GM23338 (cell line): Measurements from ENCODE around the gene CEBPG. TPM values are rescaled to one million over a fixed set of nuclear protein-coding genes. Genes with fewer than 3 reads are reported as not detected.

Experiments
- ATAC-seq: fragments of 200-7000 bp; cut with Tn5 transposase; 3 replicates; pipeline ENCODE4 v1.9.1; 2020
- DNase-seq: peaks from one replicate; pipeline ENCODE4 v3.0.0-alpha.2; 2015; ENCODE audit warnings: low spot score
- H2AFZ ChIP-seq: fragments of 200-600 bp; sonication (generic); 2 replicates; pipeline ENCODE4 v1.8.0; 2016; ENCODE audit warnings: antibody characterized with exemption, mild to moderate bottlenecking, moderate library complexity
- H3F3A ChIP-seq: fragments of 200-600 bp; sonication (generic); replicated peaks from 2 replicates; pipeline ENCODE4 v1.8.0; 2017; ENCODE audit warnings: antibody characterized with exemption, mixed run types, low read depth
- H3K27ac ChIP-seq: fragments of 200-600 bp; sonication (generic); 2 replicates; pipeline ENCODE4 v1.6.1; 2016; ENCODE audit warnings: low read depth
- H3K27me3 ChIP-seq: fragments of 200-600 bp; sonication (generic); 2 replicates; pipeline ENCODE4 v1.8.0; 2016; ENCODE audit warnings: mild to moderate bottlenecking, mixed run types, moderate library complexity; ENCODE audit not compliant: insufficient read depth
- H3K36me3 ChIP-seq: fragments of 200-600 bp; sonication (generic); 2 replicates; pipeline ENCODE4 v1.8.0; 2016; ENCODE audit warnings: mild to moderate bottlenecking; ENCODE audit not compliant: insufficient read depth
- H3K4me1 ChIP-seq: fragments of 200-600 bp; sonication (generic); 2 replicates; pipeline ENCODE4 v1.8.0; 2016; ENCODE audit warnings: mild to moderate bottlenecking, moderate library complexity; ENCODE audit not compliant: insufficient read depth
- H3K4me2 ChIP-seq: fragments of 200-600 bp; sonication (generic); 2 replicates; pipeline ENCODE4 v1.7.1; 2017; ENCODE audit warnings: mixed run types
- H3K4me3 ChIP-seq: fragments of 200-600 bp; sonication (generic); 2 replicates; pipeline ENCODE4 v1.6.1; 2016; ENCODE audit warnings: mixed run types
- H3K79me2 ChIP-seq: fragments of 200-600 bp; sonication (generic); replicated peaks from 2 replicates; pipeline ENCODE4 v1.8.0; 2017; ENCODE audit warnings: mild to moderate bottlenecking; ENCODE audit not compliant: insufficient read depth
- H3K9me2 ChIP-seq: fragments of 200-600 bp; sonication (generic); 2 replicates; pipeline ENCODE4 v1.8.0; 2017; ENCODE audit not compliant: insufficient read depth
- H4K20me1 ChIP-seq: fragments of 200-600 bp; sonication (generic); replicated peaks from 2 replicates; pipeline ENCODE4 v1.8.0; 2017; ENCODE audit warnings: mild to moderate bottlenecking; ENCODE audit not compliant: insufficient read depth
- H3K27ac Mint-ChIP-seq: 2 replicates; pipeline ENCODE4 v1.8.0; 2020; ENCODE audit warnings: inconsistent platforms, mild to moderate bottlenecking, moderate library complexity, mixed read lengths
- H3K27me3 Mint-ChIP-seq: 3 replicates; pipeline ENCODE4 v1.8.0; 2022; ENCODE audit warnings: low read depth, mild to moderate bottlenecking, moderate library complexity, mixed read lengths, inconsistent platforms; ENCODE audit not compliant: insufficient read depth, poor library complexity
- H3K36me3 Mint-ChIP-seq: 3 replicates; pipeline ENCODE4 v1.8.0; 2021; ENCODE audit warnings: low read depth, mild to moderate bottlenecking, inconsistent platforms, moderate library complexity, mixed read lengths
- H3K4me1 Mint-ChIP-seq: 3 replicates; pipeline ENCODE4 v1.8.0; 2020; ENCODE audit warnings: mild to moderate bottlenecking, inconsistent platforms, mixed read lengths
- H3K4me3 Mint-ChIP-seq: 3 replicates; pipeline ENCODE4 v1.8.0; 2021; ENCODE audit warnings: moderate library complexity, mild to moderate bottlenecking, inconsistent platforms, mixed read lengths
- H3K9me3 Mint-ChIP-seq: 3 replicates; pipeline ENCODE4 v1.8.0; 2020; ENCODE audit warnings: moderate library complexity, mild to moderate bottlenecking, inconsistent platforms, mixed read lengths
- CREB1 ChIP-seq: fragments of 250-450 bp; sonication (Bioruptor Pico); IDR thresholded peaks from 2 replicates; pipeline ENCODE4 v1.5.0; 2020; ENCODE audit warnings: low read depth, mild to moderate bottlenecking, moderate library complexity
- CTCF ChIP-seq, 2 experiments: fragments of 200-600 bp in 1 of 2; sonication (generic) in 1 of 2; conservative IDR thresholded peaks; 2 replicates each; pipeline versions ENCODE4 v1.5.1 to v1.6.1; 2016 to 2017; ENCODE audit warnings: antibody characterized with exemption in 2 of 2, low read depth in 2 of 2, mild to moderate bottlenecking in 2 of 2, moderate library complexity in 1 of 2
- ETS1 ChIP-seq: IDR thresholded peaks from 2 replicates; pipeline ENCODE4 v1.6.1; 2016; ENCODE audit warnings: antibody characterized with exemption
- EZH2 ChIP-seq: fragments of 200-600 bp; sonication (generic); IDR thresholded peaks from one replicate; pipeline ENCODE4 v1.8.0; 2017; ENCODE audit warnings: antibody characterized with exemption, mild to moderate bottlenecking, low read depth; ENCODE audit not compliant: unreplicated experiment
- EZH2phosphoT487 ChIP-seq: fragments of 200-600 bp; sonication (generic); IDR thresholded peaks from one replicate; pipeline ENCODE4 v1.8.1; 2018; ENCODE audit warnings: antibody characterized with exemption; ENCODE audit not compliant: unreplicated experiment
- JUNB ChIP-seq: IDR thresholded peaks from one replicate; pipeline ENCODE4 v1.6.1; 2016; ENCODE audit warnings: antibody characterized with exemption; ENCODE audit not compliant: unreplicated experiment
- NANOG ChIP-seq: IDR thresholded peaks from 2 replicates; pipeline ENCODE4 v1.6.1; 2016; ENCODE audit warnings: antibody characterized with exemption, borderline replicate concordance
- POLR2AphosphoS5 ChIP-seq: IDR thresholded peaks from 2 replicates; pipeline ENCODE4 v1.6.1; 2016; ENCODE audit warnings: antibody characterized with exemption, low read depth
- ZNF114 ChIP-seq: fragments of 250-450 bp; sonication (Bioruptor Pico); IDR thresholded peaks from 2 replicates; pipeline ENCODE4 v1.5.0; 2020; ENCODE audit warnings: mild to moderate bottlenecking, moderate library complexity
- ZNF331 ChIP-seq: fragments of 250-450 bp; sonication (Bioruptor Pico); IDR thresholded peaks from 2 replicates; pipeline ENCODE4 v1.5.0; 2020; ENCODE audit warnings: low read depth, mild to moderate bottlenecking, moderate library complexity
- polyA plus RNA-seq: library from polyadenylated mRNA; unstranded; fragments of >200 nt; fragmentation: Nextera tagmentation; extraction: Ambion mirVana; gene quantifications from 2 replicates; pipeline ENCODE4 v1.2.1, GENCODE V29; 2016
- total RNA-seq: library from RNA; depleted of rRNA; stranded (reverse); fragments of >200 nt; shearing (Covaris generic); gene quantifications from 2 replicates; pipeline ENCODE4 v1.2.3, GENCODE V29; 2014
- TF ChIP-seq, protein P1 (sequence below): fragments of 250-450 bp; sonication (Bioruptor Pico); IDR thresholded peaks from 2 replicates; pipeline ENCODE4 v1.5.0; 2020; ENCODE audit warnings: mild to moderate bottlenecking, moderate library complexity
- TF ChIP-seq, protein P2 (sequence below): IDR thresholded peaks from one replicate; pipeline ENCODE4 v1.6.1; 2018; ENCODE audit warnings: antibody characterized with exemption; ENCODE audit not compliant: unreplicated experiment

CEBPG gene
- total and polyA plus RNA-seq, 2 experiments from 2014 or later, result 25.9 to 50.2 TPM

GRCh38 chr19:33417751-33418150, 44.2 kb downstream of the CEBPG start (continued):
- TF ChIP-seq, protein P1, sequence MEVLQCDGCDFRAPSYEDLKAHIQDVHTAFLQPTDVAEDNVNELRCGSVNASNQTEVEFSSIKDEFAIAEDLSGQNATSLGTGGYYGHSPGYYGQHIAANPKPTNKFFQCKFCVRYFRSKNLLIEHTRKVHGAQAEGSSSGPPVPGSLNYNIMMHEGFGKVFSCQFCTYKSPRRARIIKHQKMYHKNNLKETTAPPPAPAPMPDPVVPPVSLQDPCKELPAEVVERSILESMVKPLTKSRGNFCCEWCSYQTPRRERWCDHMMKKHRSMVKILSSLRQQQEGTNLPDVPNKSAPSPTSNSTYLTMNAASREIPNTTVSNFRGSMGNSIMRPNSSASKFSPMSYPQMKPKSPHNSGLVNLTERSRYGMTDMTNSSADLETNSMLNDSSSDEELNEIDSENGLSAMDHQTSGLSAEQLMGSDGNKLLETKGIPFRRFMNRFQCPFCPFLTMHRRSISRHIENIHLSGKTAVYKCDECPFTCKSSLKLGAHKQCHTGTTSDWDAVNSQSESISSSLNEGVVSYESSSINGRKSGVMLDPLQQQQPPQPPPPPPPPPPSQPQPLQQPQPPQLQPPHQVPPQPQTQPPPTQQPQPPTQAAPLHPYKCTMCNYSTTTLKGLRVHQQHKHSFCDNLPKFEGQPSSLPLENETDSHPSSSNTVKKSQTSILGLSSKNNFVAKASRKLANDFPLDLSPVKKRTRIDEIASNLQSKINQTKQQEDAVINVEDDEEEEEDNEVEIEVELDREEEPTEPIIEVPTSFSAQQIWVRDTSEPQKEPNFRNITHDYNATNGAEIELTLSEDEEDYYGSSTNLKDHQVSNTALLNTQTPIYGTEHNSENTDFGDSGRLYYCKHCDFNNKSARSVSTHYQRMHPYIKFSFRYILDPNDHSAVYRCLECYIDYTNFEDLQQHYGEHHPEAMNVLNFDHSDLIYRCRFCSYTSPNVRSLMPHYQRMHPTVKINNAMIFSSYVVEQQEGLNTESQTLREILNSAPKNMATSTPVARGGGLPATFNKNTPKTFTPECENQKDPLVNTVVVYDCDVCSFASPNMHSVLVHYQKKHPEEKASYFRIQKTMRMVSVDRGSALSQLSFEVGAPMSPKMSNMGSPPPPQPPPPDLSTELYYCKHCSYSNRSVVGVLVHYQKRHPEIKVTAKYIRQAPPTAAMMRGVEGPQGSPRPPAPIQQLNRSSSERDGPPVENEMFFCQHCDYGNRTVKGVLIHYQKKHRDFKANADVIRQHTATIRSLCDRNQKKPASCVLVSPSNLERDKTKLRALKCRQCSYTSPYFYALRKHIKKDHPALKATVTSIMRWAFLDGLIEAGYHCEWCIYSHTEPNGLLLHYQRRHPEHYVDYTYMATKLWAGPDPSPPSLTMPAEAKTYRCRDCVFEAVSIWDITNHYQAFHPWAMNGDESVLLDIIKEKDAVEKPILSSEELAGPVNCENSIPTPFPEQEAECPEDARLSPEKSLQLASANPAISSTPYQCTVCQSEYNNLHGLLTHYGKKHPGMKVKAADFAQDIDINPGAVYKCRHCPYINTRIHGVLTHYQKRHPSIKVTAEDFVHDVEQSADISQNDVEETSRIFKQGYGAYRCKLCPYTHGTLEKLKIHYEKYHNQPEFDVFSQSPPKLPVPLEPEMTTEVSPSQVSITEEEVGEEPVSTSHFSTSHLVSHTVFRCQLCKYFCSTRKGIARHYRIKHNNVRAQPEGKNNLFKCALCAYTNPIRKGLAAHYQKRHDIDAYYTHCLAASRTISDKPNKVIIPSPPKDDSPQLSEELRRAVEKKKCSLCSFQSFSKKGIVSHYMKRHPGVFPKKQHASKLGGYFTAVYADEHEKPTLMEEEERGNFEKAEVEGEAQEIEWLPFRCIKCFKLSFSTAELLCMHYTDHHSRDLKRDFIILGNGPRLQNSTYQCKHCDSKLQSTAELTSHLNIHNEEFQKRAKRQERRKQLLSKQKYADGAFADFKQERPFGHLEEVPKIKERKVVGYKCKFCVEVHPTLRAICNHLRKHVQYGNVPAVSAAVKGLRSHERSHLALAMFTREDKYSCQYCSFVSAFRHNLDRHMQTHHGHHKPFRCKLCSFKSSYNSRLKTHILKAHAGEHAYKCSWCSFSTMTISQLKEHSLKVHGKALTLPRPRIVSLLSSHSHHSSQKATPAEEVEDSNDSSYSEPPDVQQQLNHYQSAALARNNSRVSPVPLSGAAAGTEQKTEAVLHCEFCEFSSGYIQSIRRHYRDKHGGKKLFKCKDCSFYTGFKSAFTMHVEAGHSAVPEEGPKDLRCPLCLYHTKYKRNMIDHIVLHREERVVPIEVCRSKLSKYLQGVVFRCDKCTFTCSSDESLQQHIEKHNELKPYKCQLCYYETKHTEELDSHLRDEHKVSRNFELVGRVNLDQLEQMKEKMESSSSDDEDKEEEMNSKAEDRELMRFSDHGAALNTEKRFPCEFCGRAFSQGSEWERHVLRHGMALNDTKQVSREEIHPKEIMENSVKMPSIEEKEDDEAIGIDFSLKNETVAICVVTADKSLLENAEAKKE (CRISPR knock-in tag), result no peak
- no peak for TF ChIP-seq JUNB

- Mint-ChIP-seq H3K4me1 (peaks cover 16% of the 10 kb centered on the region), H3K27me3 (peaks cover 6% of the 10 kb centered on the region), H3K4me3 (no peak overlapping the region), H3K27ac (no peak overlapping the region), H3K36me3 (no peaks in the 10 kb centered on the region), H3K9me3 (no peaks in the 10 kb centered on the region)
- Histone ChIP-seq H3K36me3 (no peaks in the 10 kb centered on the region), H3F3A (no peaks in the 10 kb centered on the region), H3K9me2 (0 out of 2 replicates have a peak, but pooled peaks cover 8% of the 10 kb centered on the region), H3K27ac (no peak overlapping the region), H3K4me1 (no peaks in the 10 kb centered on the region; the same call in 1 of the 2 replicates), H3K79me2 (no peaks in the 10 kb centered on the region), H2AFZ (no peak overlapping the region), H3K4me3 (no peak overlapping the region), H3K27me3 (no peaks in the 10 kb centered on the region), H4K20me1 (no peaks in the 10 kb centered on the region; the same call in 1 of the 2 replicates), H3K4me2 (no peak overlapping the region)
- no peak for ATAC-seq
- no peak for TF ChIP-seq POLR2AphosphoS5
- TF ChIP-seq ETS1, result no peak
- no peak for TF ChIP-seq ZNF331 (CRISPR knock-in tag)
- TF ChIP-seq EZH2phosphoT487, result no peak
- no peak for TF ChIP-seq CREB1 (CRISPR knock-in tag)
- no peak for TF ChIP-seq EZH2
- TF ChIP-seq CTCF (conservative IDR thresholded peaks at IDR 0.05; ENCODE audit: low read depth in 2 of 2), result no peak
- no peak for TF ChIP-seq ZNF114 (CRISPR knock-in tag)
- TF ChIP-seq, protein P2, sequence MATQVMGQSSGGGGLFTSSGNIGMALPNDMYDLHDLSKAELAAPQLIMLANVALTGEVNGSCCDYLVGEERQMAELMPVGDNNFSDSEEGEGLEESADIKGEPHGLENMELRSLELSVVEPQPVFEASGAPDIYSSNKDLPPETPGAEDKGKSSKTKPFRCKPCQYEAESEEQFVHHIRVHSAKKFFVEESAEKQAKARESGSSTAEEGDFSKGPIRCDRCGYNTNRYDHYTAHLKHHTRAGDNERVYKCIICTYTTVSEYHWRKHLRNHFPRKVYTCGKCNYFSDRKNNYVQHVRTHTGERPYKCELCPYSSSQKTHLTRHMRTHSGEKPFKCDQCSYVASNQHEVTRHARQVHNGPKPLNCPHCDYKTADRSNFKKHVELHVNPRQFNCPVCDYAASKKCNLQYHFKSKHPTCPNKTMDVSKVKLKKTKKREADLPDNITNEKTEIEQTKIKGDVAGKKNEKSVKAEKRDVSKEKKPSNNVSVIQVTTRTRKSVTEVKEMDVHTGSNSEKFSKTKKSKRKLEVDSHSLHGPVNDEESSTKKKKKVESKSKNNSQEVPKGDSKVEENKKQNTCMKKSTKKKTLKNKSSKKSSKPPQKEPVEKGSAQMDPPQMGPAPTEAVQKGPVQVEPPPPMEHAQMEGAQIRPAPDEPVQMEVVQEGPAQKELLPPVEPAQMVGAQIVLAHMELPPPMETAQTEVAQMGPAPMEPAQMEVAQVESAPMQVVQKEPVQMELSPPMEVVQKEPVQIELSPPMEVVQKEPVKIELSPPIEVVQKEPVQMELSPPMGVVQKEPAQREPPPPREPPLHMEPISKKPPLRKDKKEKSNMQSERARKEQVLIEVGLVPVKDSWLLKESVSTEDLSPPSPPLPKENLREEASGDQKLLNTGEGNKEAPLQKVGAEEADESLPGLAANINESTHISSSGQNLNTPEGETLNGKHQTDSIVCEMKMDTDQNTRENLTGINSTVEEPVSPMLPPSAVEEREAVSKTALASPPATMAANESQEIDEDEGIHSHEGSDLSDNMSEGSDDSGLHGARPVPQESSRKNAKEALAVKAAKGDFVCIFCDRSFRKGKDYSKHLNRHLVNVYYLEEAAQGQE, result no peak
- no peak for TF ChIP-seq NANOG
- DNase-seq, result no peak
Observed at GRCh38 chr19:33418461-33418860, 45.0 kb downstream of the CEBPG start.
